Thyroid gland (tissue), 4 donors: Measurements from ENCODE around the gene PDS5A.

Experiments used
- POLR2A ChIP-seq, 2 donors: fragments of 450-650 bp; IDR thresholded peaks; one replicate each; pipeline ENCODE4 v1.6.1; 2017; ENCODE audit warnings: antibody characterized with exemption in 2 of 2, mild to moderate bottlenecking in 2 of 2, moderate library complexity in 1 of 2
- TF ChIP-seq, protein P1 (sequence below), 6 experiments: fragments of 200-600 bp in 3 of 6; fragments of 450-650 bp in 3 of 6; sonication (generic) in 3 of 6; IDR thresholded peaks; one replicate each; pipeline ENCODE4 v1.5.1; 2016 to 2019; ENCODE audit warnings: antibody characterized with exemption in 6 of 6, mild to moderate bottlenecking in 2 of 6, inconsistent platforms in 1 of 6, moderate library complexity in 1 of 6

DNA sequence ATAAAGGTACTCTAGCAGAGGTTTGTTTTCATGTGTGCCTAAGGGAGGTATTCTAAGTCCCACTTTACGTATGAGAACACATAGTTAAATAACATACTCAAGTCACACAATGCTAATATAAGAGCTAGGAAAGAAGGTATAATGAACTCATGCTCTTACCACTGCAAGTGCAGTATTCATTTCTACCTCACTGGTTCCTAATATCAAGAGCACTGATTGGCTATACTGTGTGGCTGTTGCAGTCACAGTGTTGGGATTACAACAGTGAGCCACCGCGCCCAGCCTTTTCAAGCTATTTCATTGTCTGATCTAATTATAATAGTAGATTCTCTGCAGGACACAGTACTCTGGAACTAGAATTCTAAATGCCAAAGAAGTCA lies 84.0 kb downstream of the PDS5A start:
- TF ChIP-seq POLR2A (IDR thresholded peaks at IDR 0.05): no peak
- TF ChIP-seq, protein P1, sequence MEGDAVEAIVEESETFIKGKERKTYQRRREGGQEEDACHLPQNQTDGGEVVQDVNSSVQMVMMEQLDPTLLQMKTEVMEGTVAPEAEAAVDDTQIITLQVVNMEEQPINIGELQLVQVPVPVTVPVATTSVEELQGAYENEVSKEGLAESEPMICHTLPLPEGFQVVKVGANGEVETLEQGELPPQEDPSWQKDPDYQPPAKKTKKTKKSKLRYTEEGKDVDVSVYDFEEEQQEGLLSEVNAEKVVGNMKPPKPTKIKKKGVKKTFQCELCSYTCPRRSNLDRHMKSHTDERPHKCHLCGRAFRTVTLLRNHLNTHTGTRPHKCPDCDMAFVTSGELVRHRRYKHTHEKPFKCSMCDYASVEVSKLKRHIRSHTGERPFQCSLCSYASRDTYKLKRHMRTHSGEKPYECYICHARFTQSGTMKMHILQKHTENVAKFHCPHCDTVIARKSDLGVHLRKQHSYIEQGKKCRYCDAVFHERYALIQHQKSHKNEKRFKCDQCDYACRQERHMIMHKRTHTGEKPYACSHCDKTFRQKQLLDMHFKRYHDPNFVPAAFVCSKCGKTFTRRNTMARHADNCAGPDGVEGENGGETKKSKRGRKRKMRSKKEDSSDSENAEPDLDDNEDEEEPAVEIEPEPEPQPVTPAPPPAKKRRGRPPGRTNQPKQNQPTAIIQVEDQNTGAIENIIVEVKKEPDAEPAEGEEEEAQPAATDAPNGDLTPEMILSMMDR (IDR thresholded peaks at IDR 0.05): no peak
